ENCODE data around the gene RYR2. TPM values are rescaled to one million over a fixed set of nuclear protein-coding genes. Genes with fewer than 3 reads are reported as not detected.

RYR2 gene
- total RNA-seq, 4 donors from 2014 or later, result 0.16 to 1.4 (median 0.60) TPM

- TF ChIP-seq, protein P1, sequence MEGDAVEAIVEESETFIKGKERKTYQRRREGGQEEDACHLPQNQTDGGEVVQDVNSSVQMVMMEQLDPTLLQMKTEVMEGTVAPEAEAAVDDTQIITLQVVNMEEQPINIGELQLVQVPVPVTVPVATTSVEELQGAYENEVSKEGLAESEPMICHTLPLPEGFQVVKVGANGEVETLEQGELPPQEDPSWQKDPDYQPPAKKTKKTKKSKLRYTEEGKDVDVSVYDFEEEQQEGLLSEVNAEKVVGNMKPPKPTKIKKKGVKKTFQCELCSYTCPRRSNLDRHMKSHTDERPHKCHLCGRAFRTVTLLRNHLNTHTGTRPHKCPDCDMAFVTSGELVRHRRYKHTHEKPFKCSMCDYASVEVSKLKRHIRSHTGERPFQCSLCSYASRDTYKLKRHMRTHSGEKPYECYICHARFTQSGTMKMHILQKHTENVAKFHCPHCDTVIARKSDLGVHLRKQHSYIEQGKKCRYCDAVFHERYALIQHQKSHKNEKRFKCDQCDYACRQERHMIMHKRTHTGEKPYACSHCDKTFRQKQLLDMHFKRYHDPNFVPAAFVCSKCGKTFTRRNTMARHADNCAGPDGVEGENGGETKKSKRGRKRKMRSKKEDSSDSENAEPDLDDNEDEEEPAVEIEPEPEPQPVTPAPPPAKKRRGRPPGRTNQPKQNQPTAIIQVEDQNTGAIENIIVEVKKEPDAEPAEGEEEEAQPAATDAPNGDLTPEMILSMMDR (IDR thresholded peaks at IDR 0.05; ENCODE audit: low read depth), result no peak
These were observed 440.8 kb downstream of the RYR2 start for GRCh38 chr1:237482777-237483176.

DNA sequence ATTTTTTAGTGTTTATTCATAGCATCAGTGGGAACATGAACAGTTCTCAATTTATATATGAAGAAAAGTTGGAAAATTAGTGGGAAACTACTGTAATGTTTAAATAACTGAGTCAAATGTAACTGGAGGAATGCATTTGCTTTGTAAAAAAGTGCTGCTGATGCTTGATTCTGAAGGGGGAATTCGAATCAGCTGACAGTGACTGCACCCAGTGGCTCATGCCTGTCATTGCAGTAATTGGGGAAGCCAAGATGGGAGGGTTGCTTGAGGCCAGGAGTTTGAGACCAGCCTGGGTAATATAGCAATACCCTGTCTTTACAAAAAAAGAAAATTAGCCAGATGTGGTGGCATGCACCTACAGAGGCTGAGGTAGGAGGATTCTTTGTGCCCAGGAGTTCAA is 450.4 kb downstream of the RYR2 start:
- TF ChIP-seq, protein P1 (IDR thresholded peaks at IDR 0.05; ENCODE audit: low read depth), result no peak

DNA sequence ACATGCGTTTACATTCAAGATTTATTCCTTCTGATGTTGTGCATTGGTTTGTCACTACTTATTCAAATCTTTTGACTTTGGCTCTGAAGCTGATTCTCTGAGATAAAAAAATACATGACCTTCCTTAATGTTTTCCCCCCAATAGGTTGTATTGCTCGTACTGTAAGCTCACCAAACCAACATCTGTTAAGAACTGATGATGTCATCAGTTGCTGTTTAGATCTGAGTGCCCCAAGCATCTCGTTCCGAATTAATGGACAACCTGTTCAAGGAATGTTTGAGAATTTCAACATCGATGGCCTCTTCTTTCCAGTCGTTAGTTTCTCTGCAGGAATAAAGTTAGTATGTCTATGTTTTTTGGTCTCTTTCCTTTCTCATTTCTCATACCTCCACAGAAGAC is 458.6 kb downstream of the RYR2 start:
- TF ChIP-seq, protein P1 (IDR thresholded peaks at IDR 0.05; ENCODE audit: low read depth), result no peak

DNA sequence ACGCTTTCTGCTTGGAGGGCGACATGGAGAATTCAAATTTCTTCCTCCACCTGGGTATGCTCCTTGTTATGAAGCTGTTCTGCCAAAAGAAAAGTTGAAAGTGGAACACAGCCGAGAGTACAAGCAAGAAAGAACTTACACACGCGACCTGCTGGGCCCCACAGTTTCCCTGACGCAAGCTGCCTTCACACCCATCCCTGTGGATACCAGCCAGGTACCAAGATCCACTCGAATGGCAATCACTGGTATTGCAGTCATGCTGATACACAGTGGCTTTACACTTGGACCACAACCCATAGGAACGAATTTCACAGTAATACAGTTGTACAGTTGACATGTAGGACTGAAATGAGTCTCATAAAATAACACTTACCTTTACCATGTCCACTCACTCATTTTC is 461.3 kb downstream of the RYR2 start:
- TF ChIP-seq, protein P1 (IDR thresholded peaks at IDR 0.05; ENCODE audit: low read depth), result no peak

GRCh38 chr1:237507005-237507404 is 465.0 kb downstream of the RYR2 start:
- TF ChIP-seq, protein P1 (IDR thresholded peaks at IDR 0.05; ENCODE audit: low read depth), result no peak

DNA sequence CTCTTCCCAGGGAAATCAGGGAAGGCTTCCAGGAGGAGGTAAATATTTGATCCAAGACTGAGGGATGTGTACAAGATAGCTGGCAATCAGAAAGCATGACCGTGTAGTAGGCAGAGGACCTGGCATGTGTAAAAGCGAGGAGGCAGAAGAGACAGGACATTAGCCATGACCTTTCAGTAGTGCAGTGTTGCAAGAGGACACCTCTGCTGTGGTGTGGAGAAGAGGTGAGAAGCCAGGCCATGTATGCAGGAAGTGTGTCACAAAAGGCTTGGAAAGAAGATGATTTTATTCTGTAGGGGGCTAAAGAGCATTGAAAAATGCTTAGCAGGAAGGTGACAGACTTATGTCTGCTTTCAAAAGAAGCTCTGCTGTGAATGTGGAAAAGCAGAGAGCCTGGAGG is 467.8 kb downstream of the RYR2 start:
- TF ChIP-seq, protein P1 (IDR thresholded peaks at IDR 0.05; ENCODE audit: low read depth), result no peak

DNA sequence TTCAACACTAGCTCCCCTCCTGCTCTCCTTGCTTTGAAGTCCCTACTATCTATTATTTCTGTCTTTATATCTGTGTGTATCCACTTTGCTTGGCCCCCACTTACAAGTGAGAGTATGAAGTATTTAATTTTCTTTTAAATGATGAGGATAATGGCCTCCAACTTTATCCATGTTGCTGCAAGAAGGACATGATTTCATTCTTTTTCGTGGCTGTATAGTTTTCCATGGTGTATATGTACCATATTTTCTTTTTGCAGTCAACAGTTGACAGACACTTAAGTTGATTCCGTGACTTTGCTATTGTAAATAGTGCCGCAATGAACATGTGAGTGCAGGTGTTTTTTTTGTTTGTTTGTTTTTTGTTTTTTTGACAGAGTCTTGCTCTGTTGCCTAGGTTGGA is 483.1 kb downstream of the RYR2 start:
- TF ChIP-seq, protein P1 (IDR thresholded peaks at IDR 0.05; ENCODE audit: low read depth), result no peak
